ENCODE results near the gene LAIR2.
"Not testable (repeated sequence)": the region's sequence is repeated elsewhere in the genome, so short reads cannot be mapped to it uniquely, and the experiment has no call there.

The LAIR2 gene

GRCh38 chr19:54493967-54494585, 8.6 kb upstream of the LAIR2 start:
- DNase-seq (ENCODE audit: low read depth), result no peak

GRCh38 chr19:54495284-54495683, 7.3 kb upstream of the LAIR2 start:
- DNase-seq (ENCODE audit: low read depth), result not testable (repeated sequence)

GRCh38 chr19:54497747-54498450, 4.7 kb upstream of the LAIR2 start:
- DNase-seq (ENCODE audit: low read depth), result not testable (repeated sequence)

GRCh38 chr19:54498451-54498772, 4.2 kb upstream of the LAIR2 start:
- not testable (repeated sequence) for DNase-seq (ENCODE audit: low read depth)

GRCh38 chr19:54505542-54505941, 2.9 kb downstream of the LAIR2 start:
- not testable (repeated sequence) for DNase-seq (ENCODE audit: low read depth)

GRCh38 chr19:54506079-54506478, 3.4 kb downstream of the LAIR2 start:
- no peak for DNase-seq (ENCODE audit: low read depth)

GRCh38 chr19:54507038-54507717, 4.5 kb downstream of the LAIR2 start:
- DNase-seq (ENCODE audit: low read depth), result not testable (repeated sequence)

GRCh38 chr19:54507824-54508223, 5.2 kb downstream of the LAIR2 start:
- no peak for DNase-seq (ENCODE audit: low read depth)

GRCh38 chr19:54508487-54508886, 5.9 kb downstream of the LAIR2 start:
- DNase-seq (ENCODE audit: low read depth), result not testable (repeated sequence)

GRCh38 chr19:54509200-54509940, 6.7 kb downstream of the LAIR2 start:
- not testable (repeated sequence) for DNase-seq (ENCODE audit: low read depth)

GRCh38 chr19:54515156-54515555, 12.5 kb downstream of the LAIR2 start:
- DNase-seq (ENCODE audit: low read depth), result no peak

- DNase-seq (ENCODE audit: low read depth), result peak; percentile 45
Measured at GRCh38 chr19:54517483-54517882, 14.9 kb downstream of the LAIR2 start.

GRCh38 chr19:54518844-54519243, 16.2 kb downstream of the LAIR2 start:
- DNase-seq (ENCODE audit: low read depth), result no peak

- no peak for DNase-seq (ENCODE audit: low read depth)
Measured at GRCh38 chr19:54521022-54521859, 18.6 kb downstream of the LAIR2 start.

- DNase-seq (ENCODE audit: low read depth), result no peak
Measured at GRCh38 chr19:54521860-54522513, 19.4 kb downstream of the LAIR2 start.

GRCh38 chr19:54523403-54523802, 20.8 kb downstream of the LAIR2 start:
- DNase-seq (ENCODE audit: low read depth), result peak; percentile 50

- no peak for DNase-seq (ENCODE audit: low read depth)
Measured at GRCh38 chr19:54525636-54526035, 23.0 kb downstream of the LAIR2 start.

GRCh38 chr19:54526972-54527371, 24.3 kb downstream of the LAIR2 start:
- DNase-seq (ENCODE audit: low read depth), result no peak

GRCh38 chr19:54530866-54531265, 28.2 kb downstream of the LAIR2 start:
- no peak for DNase-seq (ENCODE audit: low read depth)

GRCh38 chr19:54532528-54532927, 29.9 kb downstream of the LAIR2 start:
- DNase-seq (ENCODE audit: low read depth), result no peak

GRCh38 chr19:54533476-54533875, 30.8 kb downstream of the LAIR2 start:
- DNase-seq (ENCODE audit: low read depth), result no peak

Data from iris pigment epithelial cell (primary cell).